K562 (cell line): ENCODE measurements around the gene PPIF. TPM values are rescaled to one million over a fixed set of nuclear protein-coding genes. Genes with fewer than 3 reads are reported as not detected.

ENCODE experiments used
- ADNP ChIP-seq: fragments of 200-800 bp; sonication (Bioruptor generic); IDR thresholded peaks from 2 replicates; pipeline ENCODE4 v1.6.1; 2016; ENCODE audit warnings: missing genetic modification characterization, missing compliant biosample characterization
- CTCFL ChIP-seq: IDR thresholded peaks from 2 replicates; pipeline ENCODE4 v1.6.1; 2011; ENCODE audit warnings: borderline replicate concordance, low read depth, mild to moderate bottlenecking, moderate library complexity, low read length; ENCODE audit not compliant: insufficient read depth, poor library complexity, severe bottlenecking
- CXXC5 ChIP-seq: fragments of 250-450 bp; sonication (Bioruptor Pico); IDR thresholded peaks from 2 replicates; pipeline ENCODE4 v1.8.0; 2022; ENCODE audit warnings: inconsistent platforms, mild to moderate bottlenecking, moderate library complexity
- ELF1 ChIP-seq: fragments of 200-800 bp; sonication (Bioruptor generic); IDR thresholded peaks from 2 replicates; pipeline ENCODE4 v1.6.1; 2016; ENCODE audit warnings: missing genetic modification characterization, missing compliant biosample characterization
- HNRNPLL ChIP-seq: fragments of 200-400 bp; formaldehyde crosslinking; IDR thresholded peaks from 2 replicates; pipeline ENCODE4 v1.6.1; 2017; ENCODE audit warnings: low read length, low read depth, mild to moderate bottlenecking; ENCODE audit not compliant: poor library complexity, severe bottlenecking
- IRF2 ChIP-seq: sonication (generic); formaldehyde crosslinking; IDR thresholded peaks from 2 replicates; pipeline ENCODE4 v1.8.1; 2022; ENCODE audit warnings: mild to moderate bottlenecking, missing genetic modification reagents
- KDM4B ChIP-seq, 2 experiments: fragments of 450-650 bp in 1 of 2; sonication (generic) in 1 of 2; IDR thresholded peaks; 2 replicates each; pipeline ENCODE4 v1.6.1; 2016 to 2017; ENCODE audit warnings: borderline replicate concordance in 2 of 2, antibody characterized with exemption in 1 of 2, low read depth in 1 of 2, mild to moderate bottlenecking in 1 of 2
- KLF10 ChIP-seq: fragments of 250-450 bp; sonication (Bioruptor Pico); IDR thresholded peaks from 2 replicates; pipeline ENCODE4 v1.6.1; 2021; ENCODE audit warnings: matching md5 sums
- MECOM ChIP-seq: fragments of 250-450 bp; sonication (Bioruptor Pico); IDR thresholded peaks from 2 replicates; pipeline ENCODE4 v1.8.0; 2022; ENCODE audit warnings: inconsistent platforms
- MEF2A ChIP-seq: IDR thresholded peaks from 2 replicates; pipeline ENCODE4 v1.6.1; 2011; ENCODE audit warnings: low read depth, mild to moderate bottlenecking, low read length, moderate library complexity; ENCODE audit not compliant: control insufficient read depth
- NCOA1 ChIP-seq: fragments of 450-650 bp; IDR thresholded peaks from 2 replicates; pipeline ENCODE4 v1.6.1; 2016; ENCODE audit warnings: low read depth
- NR2F6 ChIP-seq: fragments of 450-650 bp; formaldehyde crosslinking; IDR thresholded peaks from 2 replicates; pipeline ENCODE4 v1.4.0; 2020; ENCODE audit warnings: mild to moderate bottlenecking
- POU5F1 ChIP-seq: fragments of 150-350 bp; IDR thresholded peaks from 2 replicates; pipeline ENCODE4 v1.6.1; 2014; ENCODE audit warnings: borderline replicate concordance, low read length, low read depth, mild to moderate bottlenecking; ENCODE audit not compliant: partially characterized antibody
- TARDBP ChIP-seq: fragments of 450-650 bp; IDR thresholded peaks from 2 replicates; pipeline ENCODE4 v1.6.1; 2016
- TCF7 ChIP-seq: sonication (generic); IDR thresholded peaks from 2 replicates; pipeline ENCODE4 v1.6.1; 2016; ENCODE audit warnings: antibody characterized with exemption, borderline replicate concordance
- ZC3H8 ChIP-seq: fragments of 450-650 bp; IDR thresholded peaks from 2 replicates; pipeline ENCODE4 v1.6.1; 2017
- ZNF583 ChIP-seq: fragments of 250-450 bp; sonication (Bioruptor Pico); IDR thresholded peaks from 2 replicates; pipeline ENCODE4 v1.4.0; 2020
- ZNF717 ChIP-seq: fragments of 250-450 bp; sonication (Bioruptor Pico); IDR thresholded peaks from 2 replicates; pipeline ENCODE4 v1.5.0; 2021
- polyA plus RNA-seq, 8 experiments: library from polyadenylated mRNA; depleted of rRNA in 4 of 8; stranded (reverse) in 5 of 8; unstranded in 3 of 8; fragments of >200 nt; fragmentation: Nextera tagmentation in 2 of 8; fragmentation: Illumina TruSeq in 1 of 8; extraction: Ambion mirVana in 2 of 8; extraction: Trizol in 1 of 8; gene quantifications; 2 replicates each; pipeline versions ENCODE4 v1.2.1 to v1.2.3, GENCODE V29; 2011 to 2014; ENCODE audit warnings: inconsistent platforms in 1 of 8, missing spikeins in 1 of 8
- total RNA-seq, 7 experiments: library from RNA; depleted of rRNA in 6 of 7; stranded (reverse); fragments of >200 nt in 6 of 7; fragmentation: Illumina TruSeq in 2 of 7; extraction: Trizol in 2 of 7; gene quantifications; 2 replicates each; pipeline versions ENCODE4 v1.2.1 to v1.2.3, GENCODE V29; 2011 to 2021; ENCODE audit warnings: low replicate concordance in 1 of 7
- TF ChIP-seq, protein P1 (sequence below): sonication (generic); formaldehyde crosslinking; IDR thresholded peaks from 2 replicates; pipeline ENCODE4 v1.8.0; 2022; ENCODE audit warnings: mild to moderate bottlenecking, missing genetic modification reagents

PPIF gene
- total and polyA plus RNA-seq, 9 of the 15 experiments (the other 6 are each of a cell fraction or from before 2014, with no cell fraction given), result 40.9 to 287 (median 117) TPM

DNA sequence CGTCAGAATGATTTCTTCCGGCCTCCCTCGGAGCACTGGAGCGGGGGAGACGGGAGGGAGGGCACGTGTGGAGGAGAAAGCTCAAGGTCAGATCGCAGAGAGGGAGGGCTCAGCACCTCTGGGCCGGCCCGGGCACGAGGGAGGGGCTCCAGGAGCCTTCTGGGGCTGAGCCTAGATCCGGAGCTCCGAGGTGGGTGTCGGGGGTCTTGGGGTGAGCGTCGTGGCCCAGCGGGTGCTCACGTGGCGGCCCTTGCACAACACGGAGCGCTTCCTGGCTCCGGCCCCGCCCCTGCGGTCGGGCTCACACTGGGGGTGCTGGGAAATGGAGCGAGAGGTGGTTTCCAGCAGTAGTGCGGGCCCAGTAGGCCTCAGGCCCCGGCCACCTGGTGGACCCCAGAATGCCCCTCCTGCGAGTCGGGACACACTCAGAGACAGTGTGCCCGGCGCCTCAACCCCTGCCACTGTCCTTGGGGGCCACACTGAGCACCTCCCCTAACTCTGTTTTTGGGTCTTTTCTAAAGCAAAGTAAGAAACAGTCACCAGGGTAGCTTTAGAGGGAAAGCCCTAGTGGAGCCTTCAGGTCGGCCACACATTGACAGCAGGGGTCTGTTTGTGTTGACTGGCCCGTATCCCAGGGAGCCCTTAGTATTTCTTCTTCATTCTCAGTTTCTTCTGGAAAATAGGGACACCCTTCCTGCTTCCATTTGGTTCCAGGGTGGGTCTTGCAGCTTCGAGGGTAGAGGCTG lies 798 bp downstream of the PPIF start (continued):
- no peak for TF ChIP-seq IRF2
- TF ChIP-seq NR2F6 (CRISPR knock-in tag), result no peak
- no peak for TF ChIP-seq TCF7
- TF ChIP-seq CTCFL, result no peak
- TF ChIP-seq MECOM (CRISPR knock-in tag), result no peak
- no peak for TF ChIP-seq ADNP (tag)
- no peak for TF ChIP-seq ZNF717 (CRISPR knock-in tag)
- TF ChIP-seq CXXC5 (CRISPR knock-in tag), result peak; percentile 62
- TF ChIP-seq ZNF583 (CRISPR knock-in tag), result no peak
- TF ChIP-seq KDM4B (IDR thresholded peaks at IDR 0.05; ENCODE audit: borderline replicate concordance in 2 of 2, low read depth in 1 of 2), result peak in 1 of 2 experiments; percentile 23; a peak in 1 of 4 replicates
- no peak for TF ChIP-seq HNRNPLL
- TF ChIP-seq NCOA1, result no peak
- no peak for TF ChIP-seq POU5F1
- no peak for TF ChIP-seq ZC3H8
- no peak for TF ChIP-seq MEF2A
- no peak for TF ChIP-seq TARDBP
- TF ChIP-seq, protein P1, sequence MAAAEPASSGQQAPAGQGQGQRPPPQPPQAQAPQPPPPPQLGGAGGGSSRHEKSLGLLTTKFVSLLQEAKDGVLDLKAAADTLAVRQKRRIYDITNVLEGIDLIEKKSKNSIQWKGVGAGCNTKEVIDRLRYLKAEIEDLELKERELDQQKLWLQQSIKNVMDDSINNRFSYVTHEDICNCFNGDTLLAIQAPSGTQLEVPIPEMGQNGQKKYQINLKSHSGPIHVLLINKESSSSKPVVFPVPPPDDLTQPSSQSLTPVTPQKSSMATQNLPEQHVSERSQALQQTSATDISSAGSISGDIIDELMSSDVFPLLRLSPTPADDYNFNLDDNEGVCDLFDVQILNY (CRISPR knock-in tag), result no peak
- peak; percentile 79 for TF ChIP-seq ELF1
- TF ChIP-seq KLF10, result no peak
